T47D (cell line): ENCODE data around the gene MAGI2.

Source experiments
- DNase-seq, 2 experiments: peaks; one replicate each; pipeline versions ENCODE4 v3.0.0 to v3.0.0-alpha.2; 2011 to 2012; ENCODE audit warnings: low read depth in 1 of 2, low spot score in 1 of 2
- JUND ChIP-seq: IDR thresholded peaks from 2 replicates; pipeline ENCODE4 v1.6.1; 2012; ENCODE audit warnings: low read depth
- in situ Hi-C: cut with HindIII; loops from 2 replicates; pipeline ENCODE4 v1.10.0; 2016; ENCODE audit warnings: low sequenced_read_pairs, low pct_unique_long_range_greater_than_20kb

MAGI2 gene

GRCh38 chr7:78684201-78684600 is 769.3 kb downstream of the MAGI2 start:
- in situ Hi-C loops: no loop called here
- DNase-seq: no peak
- TF ChIP-seq JUND: no peak

DNA sequence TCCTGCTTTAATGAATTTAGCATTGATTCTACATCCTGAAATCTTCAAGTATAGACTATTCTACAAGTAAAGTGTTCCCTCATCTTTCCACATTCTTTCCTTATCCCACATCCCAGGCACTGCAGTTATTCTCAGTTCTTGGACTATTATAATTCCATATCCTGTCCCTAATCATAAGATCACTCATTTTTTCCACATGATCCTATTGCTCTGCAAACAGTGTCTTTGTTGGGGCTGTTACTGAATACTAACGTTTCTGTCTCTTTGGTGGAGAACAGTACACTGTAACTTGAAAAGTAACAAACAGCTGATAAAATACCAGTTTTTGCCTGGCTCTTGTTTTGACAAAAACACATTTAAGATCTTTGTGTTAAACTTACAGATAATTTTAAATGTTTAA is 769.9 kb downstream of the MAGI2 start:
- no peak for DNase-seq
- no peak for TF ChIP-seq JUND
- in situ Hi-C loops: no loop called here

DNA sequence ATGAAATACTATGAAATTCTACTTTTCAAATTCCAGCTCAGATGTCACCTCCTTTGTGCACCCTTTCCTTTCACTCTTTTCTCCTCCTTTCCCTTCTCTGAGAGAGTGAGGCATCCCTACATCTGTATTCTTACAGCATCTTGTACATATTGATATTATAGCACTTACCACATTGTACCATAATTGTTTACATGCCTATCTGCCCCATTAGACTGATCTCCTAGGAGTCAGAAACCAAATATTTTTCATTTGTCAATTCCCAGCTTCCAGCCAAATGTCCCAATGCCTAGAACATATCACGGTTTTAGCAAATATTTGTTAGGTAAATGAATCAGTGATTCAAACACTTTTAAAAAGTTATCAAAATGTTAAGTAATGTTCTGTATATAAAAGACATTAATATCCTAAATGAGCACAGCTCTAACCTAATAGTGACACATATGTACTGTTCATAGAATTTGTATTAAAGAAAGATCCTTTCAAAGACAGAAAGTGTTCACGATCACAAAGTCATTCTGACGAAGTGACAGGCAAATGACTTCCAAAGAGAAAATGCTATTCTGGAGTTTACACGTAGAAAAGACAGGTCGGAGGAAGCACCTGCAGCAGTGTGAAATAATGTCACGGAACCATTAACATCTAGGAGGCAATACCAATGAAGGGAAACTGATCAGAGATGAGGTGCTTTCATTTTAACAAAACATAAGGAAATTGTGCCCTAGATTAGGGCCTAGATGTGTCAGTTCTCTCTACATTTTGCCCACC is 774.2 kb downstream of the MAGI2 start:
- no peak for TF ChIP-seq JUND
- in situ Hi-C loops: no loop called here
- no peak for DNase-seq

- in situ Hi-C loops: no loop called here
- no peak for TF ChIP-seq JUND
- DNase-seq: no peak
Observed at GRCh38 chr7:78677391-78677790, 776.1 kb downstream of the MAGI2 start.

- DNase-seq: no peak
- in situ Hi-C loops: no loop called here
- no peak for TF ChIP-seq JUND
Observed at GRCh38 chr7:78675511-78675910, 778.0 kb downstream of the MAGI2 start.

- TF ChIP-seq JUND: no peak
- DNase-seq: peak in 1 of 2 experiments; percentile 28
- in situ Hi-C loops: no loop called here
Observed at GRCh38 chr7:78673272-78673671, 780.2 kb downstream of the MAGI2 start.

DNA sequence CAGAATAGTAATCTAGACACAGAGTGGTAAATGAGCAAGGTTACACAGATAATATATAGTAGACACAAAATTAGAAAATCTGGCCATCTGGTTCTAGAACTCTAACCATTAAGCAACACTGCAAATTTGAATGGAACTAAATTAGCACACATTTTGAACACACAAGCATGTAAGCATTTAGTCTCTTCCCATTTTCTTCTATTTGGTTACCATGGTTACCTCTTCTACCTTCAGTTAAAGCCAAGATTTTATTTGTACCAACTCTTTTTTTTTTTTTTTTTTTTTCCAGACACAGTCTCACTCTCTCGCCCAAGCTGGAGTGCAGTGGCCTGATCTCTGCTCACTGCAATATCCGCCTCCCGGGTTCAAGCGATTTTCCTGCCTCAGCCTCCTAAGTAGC is 790.5 kb downstream of the MAGI2 start:
- TF ChIP-seq JUND: no peak
- in situ Hi-C loops: no loop called here
- DNase-seq: no peak

DNA sequence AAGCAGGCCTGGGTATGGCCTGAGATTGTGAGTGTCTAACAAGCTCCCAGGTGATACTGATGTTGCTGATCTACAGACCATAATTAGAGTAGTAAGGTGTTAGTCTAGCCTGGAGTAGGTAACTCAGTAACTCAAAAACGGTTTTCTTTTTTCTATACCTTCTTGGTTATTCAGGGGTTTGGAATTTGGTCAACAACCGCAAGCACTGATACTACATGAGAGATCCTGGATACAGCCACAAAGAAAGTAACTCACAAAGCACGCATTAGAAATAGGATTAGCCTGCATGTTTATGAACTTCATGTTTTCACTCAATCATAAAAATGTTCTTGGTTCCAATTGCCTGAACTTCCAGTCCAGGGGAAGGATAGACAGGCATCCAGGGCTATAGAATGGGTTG is 803.5 kb downstream of the MAGI2 start:
- no peak for DNase-seq
- in situ Hi-C loops: no loop called here
- TF ChIP-seq JUND: no peak

DNA sequence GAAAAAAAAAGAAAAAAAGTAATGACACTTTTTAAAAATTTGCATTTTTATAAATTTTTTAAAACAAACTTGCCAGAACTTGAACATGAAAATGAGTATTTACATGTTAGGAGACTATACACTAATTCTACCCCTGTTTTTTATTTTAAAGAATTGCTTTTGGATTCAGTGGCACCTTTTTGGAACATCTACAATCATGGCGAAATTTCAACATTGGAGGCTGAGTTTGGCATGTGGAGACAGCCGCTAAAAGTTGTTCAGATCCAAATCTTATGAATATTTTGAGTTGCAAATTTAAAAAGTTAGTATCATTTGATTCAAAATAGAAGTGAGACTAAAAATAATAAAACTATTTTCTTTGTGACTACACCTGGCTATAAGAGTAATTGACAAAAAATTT is 804.2 kb downstream of the MAGI2 start:
- no peak for TF ChIP-seq JUND
- in situ Hi-C loops: no loop called here
- no peak for DNase-seq

DNA sequence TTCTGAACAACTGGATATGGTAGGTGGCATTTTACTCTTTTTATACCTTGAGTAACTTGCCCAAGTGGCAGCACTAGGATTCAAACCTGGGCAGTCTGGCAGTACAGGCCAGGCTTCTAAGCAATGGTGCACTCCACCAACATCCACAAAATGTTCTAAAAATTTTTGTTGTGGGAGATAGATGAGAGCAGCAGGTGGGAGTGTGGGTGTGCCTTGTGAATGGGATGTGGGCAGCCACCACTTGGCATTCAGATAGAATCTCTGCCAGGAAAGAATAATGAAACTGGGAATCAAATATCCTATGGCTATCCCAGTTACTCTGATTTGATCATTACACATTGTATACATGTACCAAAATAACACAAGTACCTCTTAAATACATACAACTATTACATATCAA is 810.7 kb downstream of the MAGI2 start:
- in situ Hi-C loops: no loop called here
- no peak for TF ChIP-seq JUND
- no peak for DNase-seq

GRCh38 chr7:78638364-78638763 is 815.1 kb downstream of the MAGI2 start:
- no peak for TF ChIP-seq JUND
- DNase-seq: no peak
- in situ Hi-C loops: no loop called here

DNA sequence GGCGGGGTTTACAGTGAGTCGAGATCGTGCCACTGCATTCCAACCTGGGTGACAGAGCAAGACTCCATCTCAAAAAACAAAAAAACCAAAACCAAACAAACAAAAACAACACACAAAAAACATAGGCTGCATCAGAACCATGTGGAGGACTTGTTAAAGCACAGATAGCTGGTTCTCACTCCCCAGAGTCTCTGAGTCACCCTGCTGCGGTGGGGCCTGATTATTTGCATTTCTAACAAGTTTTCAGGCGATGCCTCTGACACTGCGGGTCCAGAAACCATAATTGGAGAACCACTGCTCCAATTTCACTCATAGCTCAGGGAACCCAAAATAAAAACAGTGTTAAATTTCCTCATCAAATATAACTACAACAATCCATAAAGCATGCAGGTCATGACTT is 816.7 kb downstream of the MAGI2 start:
- no peak for TF ChIP-seq JUND
- in situ Hi-C loops: no loop called here
- no peak for DNase-seq

- TF ChIP-seq JUND: no peak
- in situ Hi-C loops: no loop called here
- DNase-seq: no peak
Observed at GRCh38 chr7:78635026-78635793, 818.3 kb downstream of the MAGI2 start.
